CD14-positive monocyte (primary cell): ENCODE measurements around the gene SEMA3A. TPM values are rescaled to one million over a fixed set of nuclear protein-coding genes. Genes with fewer than 3 reads are reported as not detected.
"Not testable (repeated sequence)": the region's sequence is repeated elsewhere in the genome, so short reads cannot be mapped to it uniquely, and the experiment has no call there.

Source experiments
- DNase-seq, 3 donors: peaks; one replicate each; pipeline ENCODE4 v3.0.0-alpha.2; 2011 to 2022
- H2AFZ ChIP-seq: 2 replicates; pipeline ENCODE4 v1.6.0; 2012; ENCODE audit warnings: mild to moderate bottlenecking, low read depth, low read length, inconsistent platforms; ENCODE audit not compliant: insufficient read depth, poor library complexity, severe bottlenecking
- H3K27ac ChIP-seq, 2 donors: 1 replicate in 1 of 2; 2 replicates in 1 of 2; pipeline ENCODE4 v1.5.1; 2012 to 2013; ENCODE audit warnings: low read length in 2 of 2, control low read depth in 1 of 2, inconsistent platforms in 1 of 2, low read depth in 1 of 2, mild to moderate bottlenecking in 1 of 2
- H3K27me3 ChIP-seq, 2 donors: one replicate each; pipeline versions ENCODE4 v1.6.0 to v1.6.1; 2011 to 2013; ENCODE audit warnings: low read length in 2 of 2; ENCODE audit not compliant: control insufficient read depth in 2 of 2, insufficient read depth in 2 of 2
- H3K36me3 ChIP-seq, 2 donors: replicated peaks in 1 of 2; 1 replicate in 1 of 2; 2 replicates in 1 of 2; pipeline versions ENCODE4 v1.5.1 to v1.6.1; 2012 to 2013; ENCODE audit warnings: low read length in 2 of 2, control low read depth in 1 of 2, inconsistent platforms in 1 of 2, mild to moderate bottlenecking in 1 of 2; ENCODE audit not compliant: insufficient read depth in 2 of 2, control insufficient read depth in 1 of 2
- H3K4me1 ChIP-seq, 2 donors: 1 replicate in 1 of 2; 2 replicates in 1 of 2; pipeline versions ENCODE4 v1.5.1 to v1.6.1; 2012 to 2013; ENCODE audit warnings: low read length in 2 of 2, control low read depth in 1 of 2, inconsistent platforms in 1 of 2, mild to moderate bottlenecking in 1 of 2, moderate library complexity in 1 of 2; ENCODE audit not compliant: insufficient read depth in 2 of 2, control insufficient read depth in 1 of 2
- H3K4me2 ChIP-seq: replicated peaks from 2 replicates; pipeline ENCODE3; 2012; ENCODE audit warnings: low read length, moderate library complexity, mild to moderate bottlenecking; ENCODE audit not compliant: poor library complexity, severe bottlenecking; ENCODE audit errors: extremely low read depth
- H3K4me3 ChIP-seq, 3 experiments: fragments of 200-600 bp in 1 of 3; sonication (generic) in 1 of 3; replicated peaks in 1 of 3; 1 replicate in 2 of 3; 2 replicates in 1 of 3; pipeline ENCODE4 v1.5.1; 2011 to 2013; ENCODE audit warnings: low read length in 3 of 3, mild to moderate bottlenecking in 3 of 3, control low read depth in 2 of 3, low read depth in 2 of 3, inconsistent platforms in 1 of 3, moderate library complexity in 1 of 3
- H3K79me2 ChIP-seq: 2 replicates; pipeline ENCODE4 v1.6.0; 2012; ENCODE audit warnings: mild to moderate bottlenecking, control low read depth, inconsistent platforms, low read length, moderate library complexity; ENCODE audit not compliant: insufficient read depth
- H3K9ac ChIP-seq: 2 replicates; pipeline ENCODE4 v1.6.0; 2017; ENCODE audit warnings: low read length, mild to moderate bottlenecking; ENCODE audit not compliant: insufficient read depth, poor library complexity, severe bottlenecking
- H3K9me3 ChIP-seq, 2 donors: replicated peaks in 1 of 2; 1 replicate in 1 of 2; 2 replicates in 1 of 2; pipeline versions ENCODE4 v1.5.1 to v1.6.1; 2012 to 2013; ENCODE audit warnings: low read length in 2 of 2, control low read depth in 1 of 2; ENCODE audit not compliant: control insufficient read depth in 1 of 2, insufficient read depth in 1 of 2
- H4K20me1 ChIP-seq: 2 replicates; pipeline ENCODE4 v1.6.0; 2012; ENCODE audit warnings: mild to moderate bottlenecking, low read length, control low read depth, moderate library complexity; ENCODE audit not compliant: insufficient read depth
- H3K27ac Mint-ChIP-seq, 7 donors: one replicate each; pipeline ENCODE4 v1.8.0; 2020; ENCODE audit warnings: mild to moderate bottlenecking in 7 of 7, mixed read lengths in 7 of 7, moderate library complexity in 6 of 7, inconsistent platforms in 2 of 7
- H3K27me3 Mint-ChIP-seq, 3 donors: one replicate each; pipeline ENCODE4 v1.8.0; 2021 to 2022; ENCODE audit warnings: low read depth in 3 of 3, mild to moderate bottlenecking in 3 of 3, mixed read lengths in 3 of 3, moderate library complexity in 3 of 3, inconsistent platforms in 1 of 3
- H3K36me3 Mint-ChIP-seq, 2 donors: one replicate each; pipeline ENCODE4 v1.8.0; 2020; ENCODE audit warnings: mixed read lengths in 2 of 2, inconsistent platforms in 1 of 2, mild to moderate bottlenecking in 1 of 2
- H3K4me1 Mint-ChIP-seq: one replicate; pipeline ENCODE4 v1.8.0; 2020; ENCODE audit warnings: mild to moderate bottlenecking, mixed read lengths
- H3K4me3 Mint-ChIP-seq, 2 donors: one replicate each; pipeline ENCODE4 v1.8.0; 2020; ENCODE audit warnings: mild to moderate bottlenecking in 2 of 2, mixed read lengths in 2 of 2, moderate library complexity in 1 of 2
- H3K9me3 Mint-ChIP-seq, 7 donors: one replicate each; pipeline ENCODE4 v1.8.0; 2020 to 2022; ENCODE audit warnings: mixed read lengths in 7 of 7, mild to moderate bottlenecking in 6 of 7, moderate library complexity in 6 of 7, inconsistent platforms in 2 of 7
- CTCF ChIP-seq: fragments of 200-600 bp; IDR thresholded peaks from one replicate; pipeline ENCODE4 v1.8.0; 2022; ENCODE audit warnings: antibody characterized with exemption, mild to moderate bottlenecking
- WGBS: methylation state at CpG from one replicate; pipeline ENCODE4 v1.1.5; 2013; ENCODE audit warnings: missing lambda C conversion rate; ENCODE audit not compliant: insufficient coverage; 5-methylcytosine and 5-hydroxymethylcytosine counted together
- intact Hi-C, 2 donors: fragments of 100-400 bp; cut with micrococcal nuclease; formaldehyde crosslinking; loops; one replicate each; pipeline versions ENCODE4 v1.15.0 to v1.15.1; 2023
- polyA minus RNA-seq: library from RNA; depleted of rRNA, polyadenylated mRNA; stranded (reverse); fragments of >200 nt; gene quantifications from 2 replicates; pipeline ENCODE4 v1.2.3, GENCODE V29; 2012
- polyA plus RNA-seq, 3 donors: library from polyadenylated mRNA; depleted of rRNA in 1 of 3; unstranded in 2 of 3; stranded (reverse) in 1 of 3; fragments of 300-500 nt in 2 of 3; fragments of >200 nt in 1 of 3; fragmentation: Illumina TruSeq in 2 of 3; gene quantifications; 1 replicate in 2 of 3; 2 replicates in 1 of 3; pipeline ENCODE4 v1.2.3, GENCODE V29; 2012 to 2021
- total RNA-seq, 12 experiments: library from RNA in 1 of 12; stranded (reverse) in 1 of 12; fragments of 120-200 nt in 1 of 12; gene quantifications; one replicate each; pipeline ENCODE4 v1.2.4 and lab custom pipeline; 2013 to 2026; ENCODE audit warnings: mixed read lengths in 6 of 12, inconsistent platforms in 1 of 12

Gene SEMA3A
- total RNA-seq (2013), result 0.25 TPM
- polyA plus RNA-seq, result under 1 TPM in 1 of 3 donors, not detected in 2; 0.03 TPM
- under 0.01 TPM in 2 replicates for polyA minus RNA-seq
- 0.39 to 4.3 (median 0.90) reads per million in 11 experiments for total RNA-seq (lab: John Stamatoyannopoulos, UW)

GRCh38 chr7:84194484-84195271 is at the start of gene SEMA3A:
Gene SEMA3A (minus strand): TSS chr7:84194789. CDS start chr7:84194586, 203 bp downstream.
- Histone ChIP-seq H3K79me2 (no peaks in the 10 kb centered on the region), H3K9me3 (no peaks in the 10 kb centered on the region), H3K4me1 (peaks cover 5 to 6% of the 10 kb centered on the region in 2 donors), H3K27me3 (no peaks in the 10 kb centered on the region), H3K9ac (peak within 1 kb of the TSS; percentile 45), H3K4me3 (peak within 1 kb of the TSS; percentile 51 to 72 (median 71)), H3K27ac (no peak within 1 kb of the TSS), H3K4me2 (peak within 1 kb of the TSS; percentile 80), H2AFZ (peak within 1 kb of the TSS; percentile 64), H4K20me1 (no peaks in the 10 kb centered on the region), H3K36me3 (no peaks in the 10 kb centered on the region)
- intact Hi-C loops, result no loop called here
- no peak for TF ChIP-seq CTCF
- peaks cover 2 to 10% (median 8%) of the 10 kb centered on the region in 3 donors for H3K27me3 Mint-ChIP-seq
- peak within 1 kb of the TSS; percentile 84 to 97 for H3K4me3 Mint-ChIP-seq
- H3K36me3 Mint-ChIP-seq, result no peaks in the 10 kb centered on the region
- WGBS, result 0% methylated on average over 4 of the region's 15 CpGs
- peaks cover 0 to 3% (median 0%) of the 10 kb centered on the region in 7 donors for H3K9me3 Mint-ChIP-seq
- peaks cover 23% of the 10 kb centered on the region for H3K4me1 Mint-ChIP-seq
- DNase-seq, result peak; percentile 5 to 52 (median 14)
- peak within 1 kb of the TSS in 5 of 7 donors; percentile 38 to 82 (median 61) for H3K27ac Mint-ChIP-seq

GRCh38 chr7:84243037-84243436 is 48.4 kb upstream of the SEMA3A start:
- WGBS, result 77% methylated on average over 4 of the region's 6 CpGs
- H2AFZ ChIP-seq, H3K27ac ChIP-seq, H3K4me3 ChIP-seq, H4K20me1 ChIP-seq, H3K4me3 Mint-ChIP-seq, H3K27me3 ChIP-seq, H3K4me2 ChIP-seq, H3K36me3 ChIP-seq, H3K36me3 Mint-ChIP-seq, intact Hi-C loops, H3K27me3 Mint-ChIP-seq, H3K79me2 ChIP-seq, H3K9ac ChIP-seq: not testable (repeated sequence)
- H3K9me3 ChIP-seq, result peaks cover 9 to 10% of the 10 kb centered on the region in 2 donors
- peak; percentile 13 to 58 (median 32) for DNase-seq
- H3K4me1 ChIP-seq, result peaks cover 13 to 28% of the 10 kb centered on the region in 2 donors
- peaks cover 27% of the 10 kb centered on the region for H3K4me1 Mint-ChIP-seq
- peak overlapping the region in 5 of 7 donors; percentile 11 to 79 (median 46) for H3K27ac Mint-ChIP-seq
- peaks cover 23 to 32% (median 27%) of the 10 kb centered on the region in 7 donors for H3K9me3 Mint-ChIP-seq
